Endodermal cell (in vitro differentiated cells): ENCODE data around the gene STAT1. TPM values are rescaled to one million over a fixed set of nuclear protein-coding genes. Genes with fewer than 3 reads are reported as not detected.
"Not testable (repeated sequence)": the region's sequence is repeated elsewhere in the genome, so short reads cannot be mapped to it uniquely, and the experiment has no call there.

Source experiments
- DNase-seq: peaks from one replicate; pipeline ENCODE4 v3.0.0-alpha.2; 2017
- H3K27ac ChIP-seq: 2 replicates; pipeline ENCODE4 v1.5.1; 2013; ENCODE audit warnings: mild to moderate bottlenecking, low read depth, low read length, moderate library complexity
- H3K27me3 ChIP-seq: 2 replicates; pipeline ENCODE4 v1.6.1; 2013; ENCODE audit warnings: mild to moderate bottlenecking, low read length, moderate library complexity; ENCODE audit not compliant: insufficient read depth, control insufficient read depth, poor library complexity, severe bottlenecking
- H3K36me3 ChIP-seq: 2 replicates; pipeline ENCODE4 v1.7.0; 2013; ENCODE audit warnings: mild to moderate bottlenecking, low read length, moderate library complexity; ENCODE audit not compliant: control insufficient read depth, insufficient read depth
- H3K4me1 ChIP-seq: one replicate; pipeline ENCODE4 v1.7.0; 2013; ENCODE audit warnings: low read length; ENCODE audit not compliant: control insufficient read depth, insufficient read depth
- H3K4me3 ChIP-seq: 2 replicates; pipeline ENCODE4 v1.5.1; 2013; ENCODE audit warnings: mild to moderate bottlenecking, low read length, moderate library complexity
- H3K9ac ChIP-seq: 2 replicates; pipeline ENCODE4 v1.6.1; 2013; ENCODE audit warnings: mild to moderate bottlenecking, low read length, moderate library complexity; ENCODE audit not compliant: poor library complexity, severe bottlenecking; ENCODE audit errors: extremely low read depth
- H3K9me3 ChIP-seq: 2 replicates; pipeline ENCODE4 v1.6.1; 2013; ENCODE audit warnings: mild to moderate bottlenecking, low read length, moderate library complexity; ENCODE audit not compliant: control insufficient read depth
- H3K27ac Mint-ChIP-seq: 2 replicates; pipeline ENCODE4 v1.8.0; 2020; ENCODE audit warnings: mixed read lengths
- H3K27me3 Mint-ChIP-seq: 2 replicates; pipeline ENCODE4 v1.8.0; 2021; ENCODE audit warnings: mild to moderate bottlenecking, mixed read lengths; ENCODE audit not compliant: insufficient read depth
- H3K36me3 Mint-ChIP-seq: 2 replicates; pipeline ENCODE4 v1.8.0; 2020; ENCODE audit warnings: low read depth, mixed read lengths
- H3K4me1 Mint-ChIP-seq: 2 replicates; pipeline ENCODE4 v1.8.0; 2020; ENCODE audit warnings: mixed read lengths
- H3K4me3 Mint-ChIP-seq: 2 replicates; pipeline ENCODE4 v1.8.0; 2020; ENCODE audit warnings: mild to moderate bottlenecking, moderate library complexity, mixed read lengths
- H3K9me3 Mint-ChIP-seq: 2 replicates; pipeline ENCODE4 v1.8.0; 2020; ENCODE audit warnings: mild to moderate bottlenecking, mixed read lengths
- WGBS, 2 experiments: methylation state at CpG; one replicate each; pipeline versions ENCODE4 v1.1.5 to v1.1.7; 2013; ENCODE audit warnings: missing lambda C conversion rate in 2 of 2, mixed read lengths in 1 of 2; ENCODE audit not compliant: insufficient coverage in 1 of 2, insufficient read length in 1 of 2; 5-methylcytosine and 5-hydroxymethylcytosine counted together
- total RNA-seq, 2 donors: library from RNA; stranded (reverse); fragmentation: NEBNext Ultra II Directional in 1 of 2; extraction: Animal tissue kit (Norgen Biotek cat#: 25700) in 1 of 2; gene quantifications; 2 replicates in 1 of 2; 3 replicates in 1 of 2; pipeline ENCODE4 v1.2.1, GENCODE V29; 2021
- TF ChIP-seq, protein P1 (sequence below): fragments of 200-600 bp; sonication (generic); conservative IDR thresholded peaks from 2 replicates; pipeline ENCODE4 v1.5.0; 2021; ENCODE audit warnings: antibody characterized with exemption, mild to moderate bottlenecking

The STAT1 gene
- total RNA-seq, 2 donors from 2014 or later: 48.3 to 74.4 TPM

DNA sequence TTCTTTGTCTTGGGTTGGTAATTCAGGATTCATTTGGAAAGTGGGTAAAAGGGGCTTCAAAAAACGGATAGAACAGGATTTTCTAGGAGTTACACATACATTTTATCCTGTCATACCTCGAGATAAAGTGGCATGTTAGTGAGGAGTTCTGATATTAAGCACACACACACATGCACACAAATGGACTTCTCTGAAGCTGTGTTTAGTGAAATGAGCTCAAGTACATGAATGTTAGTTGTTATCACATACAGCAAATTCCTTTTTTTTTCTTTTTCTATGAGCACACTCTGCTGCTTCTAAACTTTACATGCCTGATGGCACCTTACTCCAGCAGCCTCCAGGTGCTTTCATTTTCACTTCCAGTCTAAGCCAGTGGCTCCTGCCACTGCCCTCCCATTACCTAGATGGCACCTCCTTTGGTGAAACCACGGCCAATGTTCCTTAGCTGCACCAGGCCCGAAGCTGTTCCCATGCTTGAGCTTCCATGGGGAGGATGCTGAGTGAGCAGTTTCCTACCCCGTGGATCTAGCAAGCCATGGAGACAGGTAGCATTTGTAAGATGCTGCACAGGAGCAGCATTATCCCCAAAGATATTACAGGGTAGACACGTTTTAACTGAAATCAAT, 49.7 kb downstream of the STAT1 start:
- H3K27me3 Mint-ChIP-seq: no peaks in the 10 kb centered on the region
- no peaks in the 10 kb centered on the region for H3K4me1 Mint-ChIP-seq
- no peak overlapping the region for H3K27ac Mint-ChIP-seq
- no peak overlapping the region for H3K27ac ChIP-seq
- no peaks in the 10 kb centered on the region for H3K4me1 ChIP-seq
- 84 to 96% methylated on average over 3 to 6 of the region's 6 CpGs for WGBS, 2 experiments
- H3K9ac ChIP-seq: no peak overlapping the region
- no peak overlapping the region for H3K4me3 Mint-ChIP-seq
- H3K9me3 Mint-ChIP-seq: no peaks in the 10 kb centered on the region
- no peak for DNase-seq
- peaks cover 17% of the 10 kb centered on the region for H3K36me3 Mint-ChIP-seq
- H3K9me3 ChIP-seq: no peaks in the 10 kb centered on the region
- H3K27me3 ChIP-seq: no peaks in the 10 kb centered on the region
- TF ChIP-seq, protein P1, sequence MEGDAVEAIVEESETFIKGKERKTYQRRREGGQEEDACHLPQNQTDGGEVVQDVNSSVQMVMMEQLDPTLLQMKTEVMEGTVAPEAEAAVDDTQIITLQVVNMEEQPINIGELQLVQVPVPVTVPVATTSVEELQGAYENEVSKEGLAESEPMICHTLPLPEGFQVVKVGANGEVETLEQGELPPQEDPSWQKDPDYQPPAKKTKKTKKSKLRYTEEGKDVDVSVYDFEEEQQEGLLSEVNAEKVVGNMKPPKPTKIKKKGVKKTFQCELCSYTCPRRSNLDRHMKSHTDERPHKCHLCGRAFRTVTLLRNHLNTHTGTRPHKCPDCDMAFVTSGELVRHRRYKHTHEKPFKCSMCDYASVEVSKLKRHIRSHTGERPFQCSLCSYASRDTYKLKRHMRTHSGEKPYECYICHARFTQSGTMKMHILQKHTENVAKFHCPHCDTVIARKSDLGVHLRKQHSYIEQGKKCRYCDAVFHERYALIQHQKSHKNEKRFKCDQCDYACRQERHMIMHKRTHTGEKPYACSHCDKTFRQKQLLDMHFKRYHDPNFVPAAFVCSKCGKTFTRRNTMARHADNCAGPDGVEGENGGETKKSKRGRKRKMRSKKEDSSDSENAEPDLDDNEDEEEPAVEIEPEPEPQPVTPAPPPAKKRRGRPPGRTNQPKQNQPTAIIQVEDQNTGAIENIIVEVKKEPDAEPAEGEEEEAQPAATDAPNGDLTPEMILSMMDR: no peak
- H3K4me3 ChIP-seq: no peak overlapping the region
- H3K36me3 ChIP-seq: peaks cover 65% of the 10 kb centered on the region

DNA sequence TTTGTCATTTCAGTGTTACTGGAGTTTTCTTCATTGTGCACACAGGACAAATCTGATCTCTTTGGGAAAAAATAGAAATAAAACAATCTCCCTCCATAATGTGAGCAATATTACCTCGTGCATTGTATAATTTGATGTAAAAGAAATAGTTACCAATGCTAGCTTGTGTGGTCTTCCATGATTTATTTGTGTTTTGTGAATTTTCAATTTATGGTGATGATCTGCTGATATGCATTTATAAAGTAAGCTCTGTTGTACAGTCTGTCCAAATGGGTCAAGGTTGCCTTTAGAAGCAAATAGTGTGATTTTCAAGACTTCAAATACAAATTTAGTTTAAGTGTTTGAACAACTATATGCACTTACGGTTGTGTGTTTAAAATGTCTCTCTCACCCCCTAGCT, 50.9 kb downstream of the STAT1 start:
- peaks cover 15% of the 10 kb centered on the region for H3K36me3 Mint-ChIP-seq
- H3K9me3 ChIP-seq: no peaks in the 10 kb centered on the region
- H3K27me3 ChIP-seq: no peaks in the 10 kb centered on the region
- no peaks in the 10 kb centered on the region for H3K27me3 Mint-ChIP-seq
- H3K4me1 Mint-ChIP-seq: no peaks in the 10 kb centered on the region
- no peak overlapping the region for H3K4me3 Mint-ChIP-seq
- 83 to 88% methylated on average over 1 to 2 of the region's 2 CpGs for WGBS, 2 experiments
- no peaks in the 10 kb centered on the region for H3K9me3 Mint-ChIP-seq
- H3K36me3 ChIP-seq: peaks cover 55% of the 10 kb centered on the region
- H3K27ac ChIP-seq: no peak overlapping the region
- no peak overlapping the region for H3K9ac ChIP-seq
- H3K27ac Mint-ChIP-seq: no peak overlapping the region
- TF ChIP-seq, protein P1: no peak
- DNase-seq: no peak
- no peak overlapping the region for H3K4me3 ChIP-seq
- H3K4me1 ChIP-seq: no peaks in the 10 kb centered on the region

DNA sequence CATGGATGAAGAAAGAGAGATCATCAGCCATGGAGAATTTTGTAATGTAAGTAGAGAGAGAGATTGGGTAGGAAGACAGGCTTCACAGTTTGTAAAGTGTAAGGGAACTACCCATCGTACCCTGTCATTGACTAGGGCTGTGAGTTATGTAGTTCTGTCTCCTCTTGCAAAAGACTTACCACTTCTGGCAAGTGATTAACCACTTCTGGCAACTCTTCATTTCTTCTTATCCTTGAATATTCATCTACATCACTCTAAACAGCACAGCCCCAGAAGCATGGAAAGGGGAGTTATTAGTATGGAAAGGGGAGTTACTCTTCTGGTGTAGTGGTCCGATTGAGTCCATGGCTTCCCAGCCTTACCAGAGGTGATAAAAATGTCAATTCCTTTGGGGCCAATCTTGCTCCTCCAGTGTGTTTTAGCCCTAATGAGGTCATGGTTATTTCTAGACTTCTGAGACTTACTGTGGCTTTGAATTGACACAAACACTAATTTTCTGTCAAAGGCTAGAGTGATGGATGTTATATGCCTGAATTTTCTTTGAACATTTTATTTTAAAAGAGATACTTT, 52.0 kb downstream of the STAT1 start:
- Mint-ChIP-seq H3K9me3 (peaks cover under 1% of the 10 kb centered on the region), H3K4me1 (no peaks in the 10 kb centered on the region), H3K27me3 (no peaks in the 10 kb centered on the region), H3K27ac (no peak overlapping the region), H3K4me3 (no peak overlapping the region), H3K36me3 (peaks cover 13% of the 10 kb centered on the region)
- no peak overlapping the region for H3K27ac ChIP-seq
- H3K9ac ChIP-seq: no peak overlapping the region
- WGBS, 2 experiments: 80 to 88% methylated on average over 1 to 2 of the region's 2 CpGs
- no peaks in the 10 kb centered on the region for H3K4me1 ChIP-seq
- TF ChIP-seq, protein P1: no peak
- DNase-seq: no peak
- H3K9me3 ChIP-seq: no peaks in the 10 kb centered on the region
- peaks cover 46% of the 10 kb centered on the region for H3K36me3 ChIP-seq
- no peak overlapping the region for H3K4me3 ChIP-seq
- H3K27me3 ChIP-seq: no peaks in the 10 kb centered on the region

DNA sequence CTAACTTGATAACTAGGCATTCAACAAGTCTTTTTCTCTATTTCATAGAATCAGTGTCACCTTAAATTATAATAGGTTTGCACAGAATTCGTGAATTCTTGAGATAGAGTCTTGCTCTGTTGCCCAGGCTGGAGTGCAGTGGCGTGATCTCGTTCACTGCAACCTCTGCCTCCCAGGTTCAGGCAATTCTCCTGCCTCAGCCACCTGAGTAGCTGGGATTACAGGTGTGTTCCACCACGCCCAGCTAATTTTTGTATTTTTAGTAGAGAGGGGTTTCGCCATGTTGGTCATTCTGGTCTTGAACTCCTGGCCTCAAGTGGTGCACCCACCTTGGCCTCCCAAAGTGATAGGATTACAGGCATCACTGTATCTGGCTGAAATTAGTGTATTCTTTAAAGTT, 52.9 kb downstream of the STAT1 start:
- not testable (repeated sequence) for H3K9me3 ChIP-seq, H3K27ac ChIP-seq
- 90 to 94% methylated on average over 5 of the region's 5 CpGs for WGBS, 2 experiments

More for the DNA sequence above, 52.9 kb downstream of the STAT1 start:
- H3K27ac Mint-ChIP-seq, H3K4me1 ChIP-seq, H3K4me3 Mint-ChIP-seq, H3K27me3 ChIP-seq, H3K9me3 Mint-ChIP-seq, H3K27me3 Mint-ChIP-seq, H3K4me1 Mint-ChIP-seq, H3K4me3 ChIP-seq, DNase-seq, H3K9ac ChIP-seq: not testable (repeated sequence)
- peaks cover 41% of the 10 kb centered on the region for H3K36me3 ChIP-seq
- H3K36me3 Mint-ChIP-seq: peaks cover 13% of the 10 kb centered on the region
